ENCODE measurements around the gene AKAP17A. TPM values are rescaled to one million over a fixed set of nuclear protein-coding genes. Genes with fewer than 3 reads are reported as not detected.

AKAP17A gene
- total RNA-seq, 4 donors from 2014 or later: 34.3 to 67.2 (median 37.8) TPM

GRCh38 chrX:1629244-1629643 is 37.8 kb downstream of the AKAP17A start:
- intact Hi-C loops (cut with DNase I; ENCODE audit: low total_unique reads): no loop called here
- DNase-seq (ENCODE audit: low spot score in 2 of 2): no peak
- no peak for TF ChIP-seq POLR2A (IDR thresholded peaks at IDR 0.05)
- TF ChIP-seq CTCF (IDR thresholded peaks at IDR 0.05): no peak
- H3K4me3 ChIP-seq (ENCODE audit: low read depth, poor library complexity, severe bottlenecking): no peak overlapping the region
- 77 to 78% methylated on average over 7 of the region's 7 CpGs for WGBS, 2 donors

DNA sequence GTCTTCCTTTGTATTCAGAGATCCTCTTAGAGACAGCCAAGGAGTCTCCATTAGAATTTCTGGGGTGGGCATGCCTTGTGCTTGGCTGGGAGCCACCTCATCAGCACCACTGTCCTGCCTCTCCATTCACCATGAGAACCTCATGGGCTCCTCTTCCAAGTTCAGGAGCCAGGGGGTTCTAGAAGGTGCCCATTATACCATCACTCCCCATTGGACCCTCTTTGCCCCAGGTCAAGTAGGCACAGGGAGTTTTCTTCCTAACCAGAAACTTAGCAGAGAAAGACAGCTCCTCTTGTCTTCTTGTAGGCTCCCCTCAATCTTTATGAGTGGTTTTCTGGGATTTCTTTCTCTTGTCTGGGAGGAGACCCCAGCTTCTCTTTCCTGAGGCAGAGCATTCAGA is 54.6 kb downstream of the AKAP17A start:
- TF ChIP-seq CTCF (IDR thresholded peaks at IDR 0.05) (no peak), POLR2A (IDR thresholded peaks at IDR 0.05) (no peak)
- H3K4me3 ChIP-seq (ENCODE audit: low read depth, poor library complexity, severe bottlenecking): no peak overlapping the region
- DNase-seq (ENCODE audit: low spot score in 2 of 2): no peak
- intact Hi-C loops (cut with DNase I; ENCODE audit: low total_unique reads): loop anchor here (5.0 kb wide), 1 partner anchor 941 kb away; no protein-coding TSS in a partner anchor

- H3K4me3 ChIP-seq (ENCODE audit: low read depth, poor library complexity, severe bottlenecking): no peak overlapping the region
- DNase-seq (ENCODE audit: low spot score in 2 of 2): no peak
- 21 to 34% methylated on average over 8 of the region's 8 CpGs for WGBS, 2 donors
- intact Hi-C loops (cut with DNase I; ENCODE audit: low total_unique reads): loop anchor here (5.0 kb wide), 1 partner anchor 938 kb away; no protein-coding TSS in a partner anchor
- TF ChIP-seq POLR2A (IDR thresholded peaks at IDR 0.05): no peak
- TF ChIP-seq CTCF (IDR thresholded peaks at IDR 0.05): no peak
Observed at GRCh38 chrX:1649621-1650020, 58.2 kb downstream of the AKAP17A start.

Other genes starting within 250 kb of the AKAP17A start
- 100 to 1,000 TPM; 187 to 282 (median 260) TPM for gene SLC25A6, start 199.5 kb upstream of the AKAP17A start, total RNA-seq
- 10 to 100 TPM; 24.8 to 35.9 (median 30.1) TPM for gene ASMTL, start 138.7 kb upstream of the AKAP17A start, total RNA-seq
- under 1 TPM; 0.08 to 0.81 (median 0.48) TPM for gene P2RY8, start 54.4 kb upstream of the AKAP17A start, total RNA-seq
- gene ASMT, start 23.5 kb downstream of the AKAP17A start, total RNA-seq: not detected

Measured in lower leg skin (tissue), 4 donors.